GM18517 (cell line): ENCODE results near the gene STAM.
"Not testable (repeated sequence)": the region's sequence is repeated elsewhere in the genome, so short reads cannot be mapped to it uniquely, and the experiment has no call there.

Source experiments
- ATAC-seq: cut with Tn5 transposase; IDR thresholded peaks from one replicate; pipeline ENCODE4 v1.9.1; 2021; ENCODE audit warnings: mild to moderate bottlenecking, moderate library complexity; ENCODE audit not compliant: unreplicated experiment

STAM gene

GRCh38 chr10:17722317-17723014 lies 78.5 kb downstream of the STAM start:
- ATAC-seq: not testable (repeated sequence)

- ATAC-seq: no peak
Measured at GRCh38 chr10:17725703-17726102, 81.8 kb downstream of the STAM start.

GRCh38 chr10:17729630-17730029 lies 85.7 kb downstream of the STAM start:
- no peak for ATAC-seq

- ATAC-seq: no peak
Measured at GRCh38 chr10:17730667-17731066, 86.7 kb downstream of the STAM start.

GRCh38 chr10:17731331-17732020 lies 87.5 kb downstream of the STAM start:
- ATAC-seq: no peak

GRCh38 chr10:17733620-17734019 lies 89.7 kb downstream of the STAM start:
- no peak for ATAC-seq

- no peak for ATAC-seq
Measured at GRCh38 chr10:17734432-17735080, 90.6 kb downstream of the STAM start.

- no peak for ATAC-seq
Measured at GRCh38 chr10:17735166-17735941, 91.4 kb downstream of the STAM start.

GRCh38 chr10:17736223-17736622 lies 92.3 kb downstream of the STAM start:
- ATAC-seq: no peak

- no peak for ATAC-seq
Measured at GRCh38 chr10:17737027-17737965, 93.3 kb downstream of the STAM start.

GRCh38 chr10:17740668-17741067 lies 96.7 kb downstream of the STAM start:
- ATAC-seq: no peak

GRCh38 chr10:17742918-17743317 lies 99.0 kb downstream of the STAM start:
- ATAC-seq: peak; percentile 48

GRCh38 chr10:17743437-17743836 lies 99.5 kb downstream of the STAM start:
- ATAC-seq: no peak

GRCh38 chr10:17744341-17744861 lies 100.5 kb downstream of the STAM start:
- ATAC-seq: no peak

GRCh38 chr10:17747883-17748550 lies 104.1 kb downstream of the STAM start:
- ATAC-seq: no peak

- no peak for ATAC-seq
Measured at GRCh38 chr10:17749890-17750289, 105.9 kb downstream of the STAM start.

- no peak for ATAC-seq
Measured at GRCh38 chr10:17751781-17752445, 108.0 kb downstream of the STAM start, which contains the start of gene TMEM236. TMEM236 (plus strand) TSS chr10:17752201; CDS start chr10:17752296, 95 bp downstream.

- ATAC-seq: peak; percentile 95
Measured at GRCh38 chr10:17756557-17757217, 112.7 kb downstream of the STAM start.
